ENCODE measurements around the gene USF2. TPM values are rescaled to one million over a fixed set of nuclear protein-coding genes. Genes with fewer than 3 reads are reported as not detected.

Gene USF2
- polyA plus RNA-seq, 1 donor (not counting 4 experiments of a cell fraction or from before 2014, with no cell fraction given) = 53.8 TPM

- Histone ChIP-seq H3K9me3 (ENCODE audit: control insufficient read depth, low read depth, low read length) (no peaks in the 10 kb centered on the region), H3K4me3 (ENCODE audit: control insufficient read depth in 2 of 3, extremely low read depth in 1 of 3, insufficient read depth in 2 of 3, low read depth in 1 of 3, low read length in 3 of 3) (peak overlapping the region; percentile 63 to 84 (median 82)), H3K36me3 (ENCODE audit: control insufficient read depth in 2 of 2, extremely low read depth in 1 of 2, insufficient read depth in 2 of 2, low read length in 2 of 2) (peaks cover 27 to 36% of the 10 kb centered on the region in 2 experiments), H4K20me1 (ENCODE audit: control insufficient read depth, extremely low read depth, insufficient read depth, low read length) (no peaks in the 10 kb centered on the region), H3K27ac (ENCODE audit: control insufficient read depth, insufficient read depth, low read length) (peak overlapping the region; percentile 81), H3K4me1 (ENCODE audit: control insufficient read depth, extremely low read depth, insufficient read depth, low read length) (peaks cover 17% of the 10 kb centered on the region), H2AFZ (ENCODE audit: control insufficient read depth, low read length) (peak overlapping the region; percentile 22), H3K4me2 (ENCODE audit: control insufficient read depth, extremely low read depth, insufficient read depth, low read depth, low read length) (peak overlapping the region; percentile 87), H3K27me3 (ENCODE audit: control insufficient read depth, extremely low read depth, insufficient read depth, low read length) (no peaks in the 10 kb centered on the region), H3K79me2 (ENCODE audit: control insufficient read depth, insufficient read depth, low read length) (peaks cover 17% of the 10 kb centered on the region), H3K9ac (ENCODE audit: control insufficient read depth, extremely low read depth, insufficient read depth, low read length) (peak overlapping the region; percentile 89), H3K9me1 (ENCODE audit: control insufficient read depth, extremely low read depth, insufficient read depth, low read length) (no peaks in the 10 kb centered on the region)
- FAIRE-seq (no peak), DNase-seq (ENCODE audit: low read depth, low spot score) (no peak)
- dilution Hi-C loops (cut with MboI; ENCODE audit: extremely low pct_ligation_motif_present, low sequenced_read_pairs) = no loop called here
- TF ChIP-seq EZH2 (IDR thresholded peaks at IDR 0.05; ENCODE audit: low read length) = no peak
- TF ChIP-seq CTCF (optimal IDR thresholded peaks at IDR 0.05 in 1 of 3, IDR thresholded peaks at IDR 0.05 in 1 of 3, conservative IDR thresholded peaks at IDR 0.05 in 1 of 3; ENCODE audit: extremely low read depth in 1 of 3, insufficient read depth in 2 of 3, low read length in 3 of 3) = no peak
These were observed 1.4 kb upstream of the USF2 start for GRCh38 chr19:35267353-35267817.

- Histone ChIP-seq H3K36me3 (ENCODE audit: control insufficient read depth in 2 of 2, extremely low read depth in 1 of 2, insufficient read depth in 2 of 2, low read length in 2 of 2) (peaks cover 25 to 33% of the 10 kb centered on the region in 2 experiments), H3K9me3 (ENCODE audit: control insufficient read depth, low read depth, low read length) (no peaks in the 10 kb centered on the region), H3K4me3 (ENCODE audit: control insufficient read depth in 2 of 3, extremely low read depth in 1 of 3, insufficient read depth in 2 of 3, low read depth in 1 of 3, low read length in 3 of 3) (peak overlapping the region; percentile 63 to 84 (median 82)), H3K4me1 (ENCODE audit: control insufficient read depth, extremely low read depth, insufficient read depth, low read length) (peaks cover 17% of the 10 kb centered on the region), H3K27ac (ENCODE audit: control insufficient read depth, insufficient read depth, low read length) (peak overlapping the region; percentile 81), H2AFZ (ENCODE audit: control insufficient read depth, low read length) (peak overlapping the region; percentile 22), H4K20me1 (ENCODE audit: control insufficient read depth, extremely low read depth, insufficient read depth, low read length) (no peaks in the 10 kb centered on the region), H3K27me3 (ENCODE audit: control insufficient read depth, extremely low read depth, insufficient read depth, low read length) (no peaks in the 10 kb centered on the region), H3K4me2 (ENCODE audit: control insufficient read depth, extremely low read depth, insufficient read depth, low read depth, low read length) (peak overlapping the region; percentile 87), H3K9me1 (ENCODE audit: control insufficient read depth, extremely low read depth, insufficient read depth, low read length) (no peaks in the 10 kb centered on the region), H3K79me2 (ENCODE audit: control insufficient read depth, insufficient read depth, low read length) (peaks cover 17% of the 10 kb centered on the region), H3K9ac (ENCODE audit: control insufficient read depth, extremely low read depth, insufficient read depth, low read length) (peak overlapping the region; percentile 89)
- DNase-seq (ENCODE audit: low read depth, low spot score) (no peak), FAIRE-seq (no peak)
- TF ChIP-seq EZH2 (IDR thresholded peaks at IDR 0.05; ENCODE audit: low read length) (no peak), CTCF (optimal IDR thresholded peaks at IDR 0.05 in 1 of 3, IDR thresholded peaks at IDR 0.05 in 1 of 3, conservative IDR thresholded peaks at IDR 0.05 in 1 of 3; ENCODE audit: extremely low read depth in 1 of 3, insufficient read depth in 2 of 3, low read length in 3 of 3) (no peak)
- dilution Hi-C loops (cut with MboI; ENCODE audit: extremely low pct_ligation_motif_present, low sequenced_read_pairs) = no loop called here
These were observed 785 bp upstream of the USF2 start for GRCh38 chr19:35267818-35268535.

Data from keratinocyte (primary cell).